Gastrocnemius medialis (tissue), 4 donors: ENCODE measurements around the gene GSTP1.
"Not testable (repeated sequence)": the region's sequence is repeated elsewhere in the genome, so short reads cannot be mapped to it uniquely, and the experiment has no call there.

Experiments used
- CTCF ChIP-seq, 5 experiments: fragments of 450-650 bp in 3 of 5; fragments of 200-600 bp in 2 of 5; sonication (generic) in 2 of 5; IDR thresholded peaks in 4 of 5; conservative IDR thresholded peaks in 1 of 5; 1 replicate in 4 of 5; 2 replicates in 1 of 5; pipeline ENCODE4 v1.5.1; 2016 to 2019; ENCODE audit warnings: antibody characterized with exemption in 5 of 5, mild to moderate bottlenecking in 3 of 5, moderate library complexity in 3 of 5
- POLR2A ChIP-seq, 2 donors: fragments of 450-650 bp; IDR thresholded peaks; one replicate each; pipeline ENCODE4 v1.6.1; 2017; ENCODE audit warnings: antibody characterized with exemption in 2 of 2, mild to moderate bottlenecking in 2 of 2, moderate library complexity in 2 of 2

- not testable (repeated sequence) for TF ChIP-seq CTCF (IDR thresholded peaks at IDR 0.05 in 4 of 5, conservative IDR thresholded peaks at IDR 0.05 in 1 of 5); POLR2A (IDR thresholded peaks at IDR 0.05)
Observed at GRCh38 chr11:67622905-67623304, 39.3 kb downstream of the GSTP1 start.
